Endodermal cell (in vitro differentiated cells): Measurements from ENCODE around the gene SPON1. TPM values are rescaled to one million over a fixed set of nuclear protein-coding genes. Genes with fewer than 3 reads are reported as not detected.

Experiments
- DNase-seq: peaks from one replicate; pipeline ENCODE4 v3.0.0-alpha.2; 2017
- H3K27ac ChIP-seq: 2 replicates; pipeline ENCODE4 v1.5.1; 2013; ENCODE audit warnings: mild to moderate bottlenecking, low read depth, low read length, moderate library complexity
- H3K27me3 ChIP-seq: 2 replicates; pipeline ENCODE4 v1.6.1; 2013; ENCODE audit warnings: mild to moderate bottlenecking, low read length, moderate library complexity; ENCODE audit not compliant: insufficient read depth, control insufficient read depth, poor library complexity, severe bottlenecking
- H3K36me3 ChIP-seq: 2 replicates; pipeline ENCODE4 v1.7.0; 2013; ENCODE audit warnings: mild to moderate bottlenecking, low read length, moderate library complexity; ENCODE audit not compliant: control insufficient read depth, insufficient read depth
- H3K4me1 ChIP-seq: one replicate; pipeline ENCODE4 v1.7.0; 2013; ENCODE audit warnings: low read length; ENCODE audit not compliant: control insufficient read depth, insufficient read depth
- H3K4me3 ChIP-seq: 2 replicates; pipeline ENCODE4 v1.5.1; 2013; ENCODE audit warnings: mild to moderate bottlenecking, low read length, moderate library complexity
- H3K9ac ChIP-seq: 2 replicates; pipeline ENCODE4 v1.6.1; 2013; ENCODE audit warnings: mild to moderate bottlenecking, low read length, moderate library complexity; ENCODE audit not compliant: poor library complexity, severe bottlenecking; ENCODE audit errors: extremely low read depth
- H3K9me3 ChIP-seq: 2 replicates; pipeline ENCODE4 v1.6.1; 2013; ENCODE audit warnings: mild to moderate bottlenecking, low read length, moderate library complexity; ENCODE audit not compliant: control insufficient read depth
- H3K27ac Mint-ChIP-seq: 2 replicates; pipeline ENCODE4 v1.8.0; 2020; ENCODE audit warnings: mixed read lengths
- H3K27me3 Mint-ChIP-seq: 2 replicates; pipeline ENCODE4 v1.8.0; 2021; ENCODE audit warnings: mild to moderate bottlenecking, mixed read lengths; ENCODE audit not compliant: insufficient read depth
- H3K36me3 Mint-ChIP-seq: 2 replicates; pipeline ENCODE4 v1.8.0; 2020; ENCODE audit warnings: low read depth, mixed read lengths
- H3K4me1 Mint-ChIP-seq: 2 replicates; pipeline ENCODE4 v1.8.0; 2020; ENCODE audit warnings: mixed read lengths
- H3K4me3 Mint-ChIP-seq: 2 replicates; pipeline ENCODE4 v1.8.0; 2020; ENCODE audit warnings: mild to moderate bottlenecking, moderate library complexity, mixed read lengths
- H3K9me3 Mint-ChIP-seq: 2 replicates; pipeline ENCODE4 v1.8.0; 2020; ENCODE audit warnings: mild to moderate bottlenecking, mixed read lengths
- CTCF ChIP-seq: fragments of 200-600 bp; sonication (generic); conservative IDR thresholded peaks from 2 replicates; pipeline ENCODE4 v1.5.0; 2021; ENCODE audit warnings: antibody characterized with exemption, mild to moderate bottlenecking
- WGBS, 2 experiments: methylation state at CpG; one replicate each; pipeline versions ENCODE4 v1.1.5 to v1.1.7; 2013; ENCODE audit warnings: missing lambda C conversion rate in 2 of 2, mixed read lengths in 1 of 2; ENCODE audit not compliant: insufficient coverage in 1 of 2, insufficient read length in 1 of 2; 5-methylcytosine and 5-hydroxymethylcytosine counted together
- total RNA-seq, 2 donors: library from RNA; stranded (reverse); fragmentation: NEBNext Ultra II Directional in 1 of 2; extraction: Animal tissue kit (Norgen Biotek cat#: 25700) in 1 of 2; gene quantifications; 2 replicates in 1 of 2; 3 replicates in 1 of 2; pipeline ENCODE4 v1.2.1, GENCODE V29; 2021

SPON1 gene
- total RNA-seq, 2 donors from 2014 or later: 0.13 to 1.6 TPM

GRCh38 chr11:14225666-14226065 lies 263.1 kb downstream of the SPON1 start:
- Histone ChIP-seq H3K36me3 (no peaks in the 10 kb centered on the region), H3K9me3 (peaks cover 5% of the 10 kb centered on the region), H3K27ac (no peak overlapping the region), H3K9ac (no peak overlapping the region), H3K4me3 (no peak overlapping the region), H3K27me3 (no peaks in the 10 kb centered on the region), H3K4me1 (no peaks in the 10 kb centered on the region)
- no peak for DNase-seq
- Mint-ChIP-seq H3K9me3 (peaks cover 9% of the 10 kb centered on the region), H3K4me3 (no peak overlapping the region), H3K27ac (no peak overlapping the region), H3K4me1 (peaks cover 21% of the 10 kb centered on the region), H3K27me3 (peaks cover 31% of the 10 kb centered on the region), H3K36me3 (no peaks in the 10 kb centered on the region)
- 94 to 96% methylated on average over 2 to 3 of the region's 4 CpGs for WGBS, 2 experiments
- no peak for TF ChIP-seq CTCF

DNA sequence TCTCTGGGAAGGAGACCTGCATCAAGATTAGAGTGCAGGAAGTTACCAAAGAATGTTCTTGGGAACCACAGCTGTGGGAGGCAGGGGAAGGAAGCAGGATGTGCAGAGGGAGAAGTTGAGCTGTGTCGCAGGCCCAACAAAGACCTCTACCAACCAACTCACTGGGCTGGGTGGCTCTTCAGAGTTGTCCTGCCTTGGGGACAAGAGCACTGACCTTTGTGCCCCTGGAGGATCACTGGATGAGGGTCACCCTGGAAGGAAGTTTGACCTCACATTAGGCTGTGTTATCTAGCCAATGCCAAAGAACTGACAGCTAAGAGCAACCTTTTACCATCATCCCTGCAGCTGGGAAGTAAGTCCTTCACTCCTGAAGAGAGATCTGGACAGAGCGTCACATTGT lies 265.8 kb downstream of the SPON1 start:
- no peaks in the 10 kb centered on the region for H3K4me1 ChIP-seq
- H3K27me3 ChIP-seq: no peaks in the 10 kb centered on the region
- Mint-ChIP-seq H3K27ac (no peak overlapping the region), H3K9me3 (peaks cover 9% of the 10 kb centered on the region), H3K27me3 (peaks cover 27% of the 10 kb centered on the region), H3K36me3 (no peaks in the 10 kb centered on the region), H3K4me1 (peaks cover 21% of the 10 kb centered on the region), H3K4me3 (no peak overlapping the region)
- DNase-seq: no peak
- no peak overlapping the region for H3K9ac ChIP-seq
- peaks cover 5% of the 10 kb centered on the region for H3K9me3 ChIP-seq
- WGBS, 2 experiments: 94 to 100% methylated on average over 2 of the region's 2 CpGs
- TF ChIP-seq CTCF: no peak
- H3K36me3 ChIP-seq: no peaks in the 10 kb centered on the region
- no peak overlapping the region for H3K27ac ChIP-seq
- H3K4me3 ChIP-seq: no peak overlapping the region

DNA sequence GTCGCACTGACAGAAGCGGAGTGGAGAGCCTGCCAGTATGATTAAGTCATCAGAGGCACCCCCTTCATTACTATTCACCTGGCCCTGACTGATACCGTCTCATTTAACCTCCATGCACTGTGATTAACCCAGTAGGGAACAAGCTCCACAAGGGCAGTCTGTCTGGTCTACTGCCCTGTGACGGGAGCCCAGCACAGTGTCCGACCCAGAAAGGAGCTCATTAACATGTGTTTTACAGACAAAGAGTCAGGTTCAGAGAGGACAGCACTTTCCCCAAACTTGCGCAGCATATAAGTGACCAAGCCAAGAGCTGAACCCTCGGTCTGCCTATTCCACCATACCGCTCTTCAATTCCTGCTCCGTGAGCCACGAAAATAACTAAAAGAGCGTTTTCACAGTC lies 266.9 kb downstream of the SPON1 start:
- DNase-seq: peak; percentile 65

More for the DNA sequence above, 266.9 kb downstream of the SPON1 start:
- H3K4me3 Mint-ChIP-seq: peak overlapping the region; percentile 2
- Histone ChIP-seq H3K9me3 (peaks cover 5% of the 10 kb centered on the region), H3K27me3 (no peaks in the 10 kb centered on the region), H3K4me1 (no peaks in the 10 kb centered on the region), H3K36me3 (no peaks in the 10 kb centered on the region), H3K4me3 (no peak overlapping the region), H3K9ac (no peak overlapping the region), H3K27ac (no peak overlapping the region)
- WGBS, 2 experiments: 44 to 64% methylated on average over 8 to 11 of the region's 11 CpGs
- no peak for TF ChIP-seq CTCF
- peaks cover 25% of the 10 kb centered on the region for H3K27me3 Mint-ChIP-seq
- H3K27ac Mint-ChIP-seq: no peak overlapping the region
- peaks cover 9% of the 10 kb centered on the region for H3K9me3 Mint-ChIP-seq
- H3K4me1 Mint-ChIP-seq: peaks cover 10% of the 10 kb centered on the region
- no peaks in the 10 kb centered on the region for H3K36me3 Mint-ChIP-seq
